ENCODE measurements around the gene AFM.

AFM gene, protein sequence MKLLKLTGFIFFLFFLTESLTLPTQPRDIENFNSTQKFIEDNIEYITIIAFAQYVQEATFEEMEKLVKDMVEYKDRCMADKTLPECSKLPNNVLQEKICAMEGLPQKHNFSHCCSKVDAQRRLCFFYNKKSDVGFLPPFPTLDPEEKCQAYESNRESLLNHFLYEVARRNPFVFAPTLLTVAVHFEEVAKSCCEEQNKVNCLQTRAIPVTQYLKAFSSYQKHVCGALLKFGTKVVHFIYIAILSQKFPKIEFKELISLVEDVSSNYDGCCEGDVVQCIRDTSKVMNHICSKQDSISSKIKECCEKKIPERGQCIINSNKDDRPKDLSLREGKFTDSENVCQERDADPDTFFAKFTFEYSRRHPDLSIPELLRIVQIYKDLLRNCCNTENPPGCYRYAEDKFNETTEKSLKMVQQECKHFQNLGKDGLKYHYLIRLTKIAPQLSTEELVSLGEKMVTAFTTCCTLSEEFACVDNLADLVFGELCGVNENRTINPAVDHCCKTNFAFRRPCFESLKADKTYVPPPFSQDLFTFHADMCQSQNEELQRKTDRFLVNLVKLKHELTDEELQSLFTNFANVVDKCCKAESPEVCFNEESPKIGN

GRCh38 chr4:73481358-73481757, at the start of gene AFM:
TSS of gene AFM (plus strand) at chr4:73481745. CDS start at chr4:73481776, 31 bp downstream.
- Histone ChIP-seq H3K4me3 (replicated peaks; ENCODE audit: low read depth, low read length) (no peak within 1 kb of the TSS), H3K27me3 (replicated peaks; ENCODE audit: control insufficient read depth, insufficient read depth, low read length) (no peaks in the 10 kb centered on the region), H3K36me3 (ENCODE audit: control insufficient read depth, insufficient read depth, low read length) (no peaks in the 10 kb centered on the region)
- DNase-seq (ENCODE audit: extremely low read depth, insufficient read length), result no peak
- no peak for TF ChIP-seq CTCF (IDR thresholded peaks at IDR 0.05; ENCODE audit: insufficient read depth, low read length, poor library complexity, severe bottlenecking)

DNA sequence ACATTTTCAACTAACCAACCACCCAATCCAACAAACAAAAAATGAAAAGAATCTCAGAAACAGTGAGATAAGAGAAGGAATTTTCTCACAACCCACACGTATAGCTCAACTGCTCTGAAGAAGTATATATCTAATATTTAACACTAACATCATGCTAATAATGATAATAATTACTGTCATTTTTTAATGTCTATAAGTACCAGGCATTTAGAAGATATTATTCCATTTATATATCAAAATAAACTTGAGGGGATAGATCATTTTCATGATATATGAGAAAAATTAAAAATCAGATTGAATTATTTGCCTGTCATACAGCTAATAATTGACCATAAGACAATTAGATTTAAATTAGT, 49.8 kb upstream of the AFM start:
- H3K4me3 ChIP-seq (replicated peaks; ENCODE audit: low read depth, low read length), result no peak overlapping the region
- H3K27me3 ChIP-seq (replicated peaks; ENCODE audit: control insufficient read depth, insufficient read depth, low read length), result no peaks in the 10 kb centered on the region; the same call in none of the 2 replicates
- DNase-seq (ENCODE audit: extremely low read depth, insufficient read length), result no peak
- no peak for TF ChIP-seq CTCF (IDR thresholded peaks at IDR 0.05; ENCODE audit: insufficient read depth, low read length, poor library complexity, severe bottlenecking)
- H3K36me3 ChIP-seq (ENCODE audit: control insufficient read depth, insufficient read depth, low read length), result no peaks in the 10 kb centered on the region

GRCh38 chr4:73432169-73433000, 49.2 kb upstream of the AFM start:
- H3K36me3 ChIP-seq (ENCODE audit: control insufficient read depth, insufficient read depth, low read length), result no peaks in the 10 kb centered on the region
- no peak for DNase-seq (ENCODE audit: extremely low read depth, insufficient read length)
- no peaks in the 10 kb centered on the region; the same call in none of the 2 replicates for H3K27me3 ChIP-seq (replicated peaks; ENCODE audit: control insufficient read depth, insufficient read depth, low read length)
- no peak for TF ChIP-seq CTCF (IDR thresholded peaks at IDR 0.05; ENCODE audit: insufficient read depth, low read length, poor library complexity, severe bottlenecking)
- no peak overlapping the region for H3K4me3 ChIP-seq (replicated peaks; ENCODE audit: low read depth, low read length)

DNA sequence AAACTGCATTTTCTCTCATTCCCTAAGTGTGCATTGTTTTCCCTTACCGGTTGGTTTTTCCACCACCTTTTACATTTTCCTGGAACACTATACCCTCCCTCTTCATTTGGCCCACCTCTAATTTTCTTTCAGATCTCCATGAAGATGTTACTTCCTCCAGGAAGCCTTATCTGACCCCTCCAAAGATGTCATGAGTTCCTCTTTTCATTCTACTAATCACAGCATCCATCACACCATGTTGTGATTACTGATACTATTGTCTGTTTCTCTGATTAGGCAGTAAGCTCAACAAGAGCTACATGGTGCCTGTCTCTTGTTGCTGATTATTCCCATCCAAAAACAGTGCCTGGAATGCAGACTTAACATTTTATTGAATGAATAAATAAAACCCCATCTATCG, 48.4 kb upstream of the AFM start:
- no peak overlapping the region for H3K4me3 ChIP-seq (replicated peaks; ENCODE audit: low read depth, low read length)
- H3K27me3 ChIP-seq (replicated peaks; ENCODE audit: control insufficient read depth, insufficient read depth, low read length), result no peaks in the 10 kb centered on the region; the same call in none of the 2 replicates
- H3K36me3 ChIP-seq (ENCODE audit: control insufficient read depth, insufficient read depth, low read length), result no peaks in the 10 kb centered on the region
- TF ChIP-seq CTCF (IDR thresholded peaks at IDR 0.05; ENCODE audit: insufficient read depth, low read length, poor library complexity, severe bottlenecking), result no peak
- DNase-seq (ENCODE audit: extremely low read depth, insufficient read length), result no peak

DNA sequence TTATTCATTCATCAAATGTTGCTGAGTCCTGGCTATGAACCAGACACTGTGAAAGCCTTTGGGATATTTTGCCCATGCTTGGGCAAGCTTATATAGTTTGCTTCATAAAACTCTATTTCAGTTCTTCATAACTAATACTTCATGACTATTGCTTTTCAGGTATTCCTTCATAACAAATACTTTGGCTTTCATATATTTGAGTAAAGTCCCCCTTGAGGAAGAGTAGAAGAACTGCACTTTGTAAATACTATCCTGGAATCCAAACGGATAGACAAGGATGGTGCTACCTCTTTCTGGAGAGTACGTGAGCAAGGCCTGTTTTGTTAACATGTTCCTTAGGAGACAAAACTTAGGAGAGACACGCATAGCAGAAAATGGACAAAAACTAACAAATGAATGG, 47.2 kb upstream of the AFM start:
- H3K27me3 ChIP-seq (replicated peaks; ENCODE audit: control insufficient read depth, insufficient read depth, low read length), result no peaks in the 10 kb centered on the region; the same call in 1 of the 2 replicates
- DNase-seq (ENCODE audit: extremely low read depth, insufficient read length), result no peak
- no peak overlapping the region for H3K4me3 ChIP-seq (replicated peaks; ENCODE audit: low read depth, low read length)
- H3K36me3 ChIP-seq (ENCODE audit: control insufficient read depth, insufficient read depth, low read length), result no peaks in the 10 kb centered on the region
- TF ChIP-seq CTCF (IDR thresholded peaks at IDR 0.05; ENCODE audit: insufficient read depth, low read length, poor library complexity, severe bottlenecking), result peak; percentile 57
